Measurements from ENCODE around the gene ZDHHC14.
A peak's percentile ranks its signal among the peaks of the same experiment; 100 is the strongest.
"Not testable (repeated sequence)": the region's sequence is repeated elsewhere in the genome, so short reads cannot be mapped to it uniquely, and the experiment has no call there.

Gene ZDHHC14

DNA sequence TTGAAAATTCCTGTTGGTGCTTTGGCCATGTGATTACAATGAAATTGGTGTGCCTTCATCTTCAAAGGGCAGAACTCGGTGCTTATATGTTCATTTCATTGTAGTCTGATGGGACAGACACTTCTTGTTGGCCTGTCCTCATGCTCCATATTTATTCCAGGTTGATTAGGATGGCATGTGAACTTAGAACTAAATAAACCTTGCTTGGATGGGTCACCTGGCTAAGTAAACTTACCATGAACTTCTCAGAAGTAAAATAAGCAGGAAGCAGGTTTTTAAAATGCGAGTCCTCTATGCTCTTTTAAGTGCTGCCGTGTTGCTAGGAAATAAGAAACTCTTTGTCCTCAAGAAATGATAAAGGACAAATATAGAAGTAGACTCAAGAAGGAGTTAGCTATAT, 26.7 kb downstream of the ZDHHC14 start:
- DNase-seq (ENCODE audit: low read depth) = no peak

DNA sequence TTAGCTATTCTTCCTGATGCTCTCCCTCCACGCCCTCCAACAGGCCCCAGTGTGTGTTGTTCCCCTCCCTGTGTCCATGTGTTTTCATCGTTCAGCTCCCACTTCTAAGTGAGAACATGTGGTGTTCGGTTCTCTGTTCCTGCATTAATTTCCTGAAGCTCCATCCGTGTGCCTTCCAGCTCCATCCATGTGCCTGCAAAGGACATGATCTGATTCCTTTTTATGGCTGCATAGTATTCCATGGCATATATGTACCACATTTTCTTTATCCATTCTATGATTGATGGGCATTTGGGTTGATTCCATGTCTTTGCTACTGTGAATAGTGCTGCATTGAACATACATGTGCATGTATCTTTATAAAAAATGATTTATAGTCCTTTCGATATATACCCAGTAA, 27.4 kb downstream of the ZDHHC14 start:
- not testable (repeated sequence) for DNase-seq (ENCODE audit: low read depth)

DNA sequence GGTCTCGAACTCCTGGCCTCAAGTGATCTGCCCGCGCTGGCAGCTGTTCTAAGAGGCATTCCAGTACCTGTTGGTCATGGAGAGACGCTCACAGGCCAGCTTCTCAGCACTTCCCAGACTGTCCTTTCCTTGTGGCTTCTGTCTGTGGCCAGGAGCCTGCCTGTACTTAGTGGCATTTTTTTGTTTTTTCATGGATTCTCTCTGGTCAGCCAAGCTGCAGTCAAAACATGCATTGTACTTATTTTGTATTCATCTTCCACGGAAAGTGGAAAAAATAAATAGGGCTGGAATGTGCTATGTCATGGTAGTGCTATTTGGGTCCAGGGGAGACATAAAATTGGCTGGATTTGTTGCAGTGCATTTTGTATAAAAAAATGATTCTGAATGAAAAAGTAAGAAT, 29.1 kb downstream of the ZDHHC14 start:
- no peak for DNase-seq (ENCODE audit: low read depth)

DNA sequence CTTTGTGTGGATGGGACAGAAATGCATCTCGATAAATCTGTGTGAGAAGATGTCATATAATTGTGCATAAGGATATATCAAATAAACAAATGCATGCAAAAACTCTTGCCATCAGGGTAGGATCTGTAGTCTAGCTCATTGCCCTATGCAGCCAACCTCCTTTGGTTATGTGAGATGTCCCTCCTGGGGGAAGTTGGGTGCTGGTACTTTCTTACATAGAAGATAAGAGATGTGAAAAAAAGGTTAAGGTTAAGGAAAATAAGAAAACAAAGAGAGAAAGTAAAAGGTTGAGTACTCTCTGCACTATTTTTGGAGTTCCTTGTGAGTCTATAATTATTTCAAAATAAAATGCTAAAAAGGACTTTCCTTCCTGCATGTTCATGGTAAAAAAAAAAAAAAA, 30.4 kb downstream of the ZDHHC14 start:
- no peak for DNase-seq (ENCODE audit: low read depth)

DNA sequence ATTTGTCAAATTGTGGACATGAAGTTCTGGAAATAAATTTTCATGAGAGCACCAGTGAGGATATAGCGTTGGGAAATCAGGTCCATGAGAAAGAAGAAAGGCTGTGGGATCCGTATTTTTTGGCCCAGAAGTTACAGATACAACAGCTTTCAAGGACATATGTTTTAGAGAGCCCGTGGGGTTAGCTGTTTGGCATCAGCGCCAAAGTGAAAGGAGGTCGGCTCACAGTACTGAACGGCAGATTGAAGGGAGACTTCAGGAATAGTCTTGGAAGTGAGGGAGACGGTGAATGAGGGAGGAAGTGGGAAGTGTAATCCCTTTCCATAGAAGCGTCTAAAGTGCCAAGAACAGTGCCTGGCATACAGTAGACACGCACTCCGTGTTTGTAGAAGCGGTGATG, 31.8 kb downstream of the ZDHHC14 start:
- no peak for DNase-seq (ENCODE audit: low read depth)

DNA sequence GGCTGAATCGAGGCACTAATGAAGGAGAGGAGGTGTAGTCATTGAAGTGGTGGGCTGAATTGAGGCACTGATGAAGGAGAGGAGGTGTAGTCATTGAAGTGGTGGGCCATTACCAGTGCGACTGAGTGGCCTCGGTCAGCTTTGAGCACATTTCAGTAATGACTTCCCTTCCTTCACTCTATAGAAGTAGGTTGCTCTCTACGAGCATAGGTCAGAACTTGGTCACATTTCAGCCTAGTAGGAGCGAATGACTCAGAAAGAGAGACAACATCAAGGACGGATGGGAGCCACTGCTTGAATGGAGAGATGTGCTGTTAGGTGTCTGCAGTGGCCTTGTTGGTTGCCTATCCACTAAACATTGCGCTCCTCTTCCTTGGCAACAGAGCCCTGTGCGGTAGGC, 39.5 kb downstream of the ZDHHC14 start:
- no peak for DNase-seq (ENCODE audit: low read depth)

DNA sequence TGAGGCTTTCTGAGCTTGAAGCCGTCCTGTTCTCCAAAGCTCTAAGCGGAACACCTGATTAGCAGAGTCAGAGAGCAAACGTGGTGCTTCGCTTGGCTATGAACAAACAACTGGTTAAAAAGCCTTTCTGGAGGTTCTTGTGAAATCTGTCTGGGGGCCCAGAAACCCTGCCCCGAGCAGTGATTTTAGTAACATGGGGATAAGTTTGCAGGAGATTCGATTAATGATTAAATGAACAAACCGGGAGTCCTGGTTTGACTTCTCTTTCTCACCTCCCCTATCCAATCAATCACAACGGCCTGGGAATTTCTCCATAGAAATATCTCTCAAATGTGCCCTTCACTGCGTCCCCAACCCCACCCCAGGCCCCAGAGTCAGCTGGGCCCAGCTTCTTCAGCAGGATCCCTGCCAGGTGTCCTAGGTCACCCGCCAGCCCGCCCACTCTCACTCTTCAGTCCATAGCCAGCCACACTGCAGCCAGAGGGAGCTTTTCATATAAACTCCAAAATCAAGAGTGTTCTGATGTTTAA, 43.6 kb downstream of the ZDHHC14 start:
- no peak for DNase-seq (ENCODE audit: low read depth)

DNA sequence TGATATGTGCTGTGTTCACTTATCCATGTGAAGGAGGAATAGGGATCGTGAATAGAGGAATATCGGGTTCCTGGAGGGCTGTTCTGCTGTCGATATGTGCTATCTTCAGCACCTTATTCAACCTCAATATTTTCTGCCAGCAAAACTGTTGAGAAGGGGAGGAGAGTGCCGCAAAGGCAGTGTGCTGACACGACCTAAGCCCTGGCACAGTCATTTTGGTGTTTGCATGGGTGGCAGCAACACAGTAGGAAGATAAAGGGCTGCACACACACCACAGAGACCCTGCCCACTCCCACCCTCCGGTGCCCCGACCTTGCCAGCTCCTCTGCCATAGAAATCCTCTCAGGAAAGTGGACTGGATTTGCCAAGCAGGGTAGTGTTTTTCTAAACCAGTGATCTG, 47.0 kb downstream of the ZDHHC14 start:
- no peak for DNase-seq (ENCODE audit: low read depth)

DNA sequence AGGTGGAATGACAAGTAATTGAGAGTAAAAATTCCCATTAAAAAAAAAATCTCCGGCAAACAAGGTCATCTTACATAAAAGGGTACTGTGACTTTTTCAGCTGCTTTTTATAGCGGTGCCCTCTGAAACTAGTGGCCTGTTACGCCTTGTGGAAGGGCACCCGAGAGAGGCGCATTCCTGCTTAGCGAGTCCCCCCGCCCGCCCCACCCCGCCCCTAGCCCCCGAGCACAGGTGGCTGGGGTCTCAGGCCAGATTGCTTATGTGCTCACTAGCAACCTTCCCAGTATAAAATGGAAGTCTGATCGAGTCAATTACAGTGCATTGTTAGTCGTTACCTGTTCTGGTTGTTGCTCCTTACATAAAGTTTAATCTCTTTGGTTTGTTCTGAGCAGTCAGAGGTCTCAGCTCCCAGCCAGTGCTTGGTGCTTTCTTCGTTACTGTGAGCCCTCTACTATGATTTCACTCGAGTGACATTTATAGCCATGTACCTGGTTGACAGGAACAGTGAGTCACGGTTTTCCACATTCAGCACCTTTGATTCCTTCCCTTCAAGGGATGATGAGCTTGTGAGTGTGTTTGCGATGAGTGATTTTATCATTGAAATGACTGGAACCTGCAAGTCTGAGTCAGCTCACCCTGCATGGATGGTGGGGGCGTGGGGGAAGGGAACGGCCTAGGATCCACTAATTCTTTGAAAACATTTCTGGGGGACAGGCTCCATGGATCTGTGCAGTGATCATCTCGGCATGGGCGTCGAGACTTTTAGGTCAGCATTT, 47.6 kb downstream of the ZDHHC14 start:
- DNase-seq (ENCODE audit: low read depth) = no peak

DNA sequence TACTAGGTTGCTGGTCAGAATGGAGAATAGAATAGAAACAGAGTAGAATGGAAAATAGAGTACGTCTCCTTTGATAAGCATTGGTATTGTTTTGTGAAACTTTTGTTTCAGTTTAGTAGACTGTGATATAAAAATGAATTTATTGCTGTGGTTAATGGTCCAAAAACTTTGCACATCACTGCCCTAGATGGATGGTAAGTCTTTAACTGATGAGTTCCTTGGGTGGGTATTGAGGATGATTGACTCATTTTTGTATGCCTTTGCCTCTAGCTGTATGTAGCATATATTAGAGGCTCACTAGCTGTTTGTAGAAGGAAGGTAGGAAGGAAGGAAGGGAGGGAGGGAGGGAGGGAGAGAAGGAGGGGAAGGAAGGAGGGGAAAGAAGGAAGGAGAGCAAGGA, 48.3 kb downstream of the ZDHHC14 start:
- DNase-seq (ENCODE audit: low read depth) = no peak

DNA sequence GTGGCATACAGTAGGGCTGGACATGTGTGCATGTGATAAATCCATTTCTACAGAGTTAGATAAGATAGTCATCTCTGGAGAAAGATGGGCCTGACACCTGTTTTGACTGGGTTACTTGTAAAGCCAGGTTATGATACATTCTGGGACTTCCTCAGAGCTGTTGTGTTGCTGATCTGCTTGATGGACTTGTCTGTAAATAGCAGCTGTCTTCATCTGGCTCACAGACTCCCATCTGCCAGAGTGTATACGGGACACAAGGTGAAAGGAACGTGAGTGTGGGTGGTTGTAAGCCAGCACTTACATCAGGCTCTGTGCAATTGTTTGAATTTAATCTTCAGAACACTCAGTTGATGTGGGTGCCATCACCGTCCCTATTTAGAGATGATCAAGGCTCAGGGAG, 49.8 kb downstream of the ZDHHC14 start:
- no peak for DNase-seq (ENCODE audit: low read depth)

DNA sequence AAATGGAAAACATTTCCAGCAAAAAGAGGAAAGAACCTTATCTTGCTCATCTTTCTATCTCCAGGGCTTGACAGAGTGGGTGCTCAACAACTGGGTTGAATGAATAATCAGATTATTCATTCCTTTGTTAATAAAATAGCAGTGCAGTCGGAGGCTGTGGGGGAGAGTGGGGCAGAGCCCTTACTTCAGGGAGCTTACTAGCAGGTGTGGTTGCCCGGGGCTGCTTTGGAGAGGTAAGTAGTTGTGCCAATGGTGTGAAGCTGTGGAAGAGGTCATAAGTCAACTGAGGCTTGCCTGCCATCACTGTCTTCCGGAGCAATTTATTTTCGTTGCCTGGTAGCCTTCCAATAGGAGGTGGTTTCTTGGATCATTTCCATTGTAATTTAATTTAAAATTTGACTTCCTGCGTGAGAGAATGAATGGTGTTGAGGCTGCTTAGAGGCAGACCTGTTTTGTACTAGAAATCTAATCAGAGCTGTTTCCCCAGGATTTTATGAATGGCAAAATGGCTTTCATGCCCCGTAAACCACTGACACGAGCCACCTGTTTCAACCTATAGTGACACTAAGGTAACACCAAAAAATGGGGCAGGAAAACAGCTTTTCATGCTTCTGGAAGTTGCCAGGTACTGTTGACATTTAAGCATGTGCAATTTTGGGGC, 51.4 kb downstream of the ZDHHC14 start:
- no peak for DNase-seq (ENCODE audit: low read depth)

DNA sequence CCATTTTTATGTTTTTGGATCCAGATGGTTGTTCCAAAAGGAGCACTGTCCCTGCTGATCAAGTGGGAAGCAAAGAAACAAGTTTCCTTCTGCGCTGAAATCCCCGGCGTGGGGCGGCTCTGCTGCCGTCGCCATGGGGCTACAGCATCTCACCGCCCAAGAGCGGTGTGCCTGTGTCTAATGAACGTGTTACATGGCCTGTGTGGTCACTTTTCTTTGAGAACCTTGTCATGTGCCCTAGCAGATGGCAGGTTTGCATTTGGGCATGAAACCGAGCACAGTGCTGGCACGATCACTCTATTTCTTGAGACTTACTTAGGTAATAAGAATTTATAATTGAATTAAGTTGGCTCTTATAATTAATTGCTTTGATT, 51.9 kb downstream of the ZDHHC14 start:
- no peak for DNase-seq (ENCODE audit: low read depth)

DNA sequence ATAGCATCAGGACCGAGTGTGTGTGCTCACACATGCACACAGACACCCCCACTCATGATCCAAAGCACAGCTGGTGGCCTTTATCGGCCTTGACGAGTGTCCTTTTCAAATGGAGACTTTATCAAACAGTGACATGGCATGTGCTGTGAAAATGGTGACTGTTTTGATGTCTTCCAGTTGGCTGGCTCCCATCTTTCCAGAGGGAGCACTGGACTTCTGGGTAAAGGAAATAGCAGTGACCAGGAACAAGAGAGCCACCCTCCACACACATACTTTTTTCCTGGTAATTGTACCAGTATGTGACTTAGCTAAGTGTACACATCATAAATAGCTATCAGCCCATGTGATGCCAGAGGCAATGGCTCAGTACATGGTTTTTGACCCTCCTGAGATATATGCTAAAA, 52.7 kb downstream of the ZDHHC14 start:
- DNase-seq (ENCODE audit: low read depth) = no peak

DNA sequence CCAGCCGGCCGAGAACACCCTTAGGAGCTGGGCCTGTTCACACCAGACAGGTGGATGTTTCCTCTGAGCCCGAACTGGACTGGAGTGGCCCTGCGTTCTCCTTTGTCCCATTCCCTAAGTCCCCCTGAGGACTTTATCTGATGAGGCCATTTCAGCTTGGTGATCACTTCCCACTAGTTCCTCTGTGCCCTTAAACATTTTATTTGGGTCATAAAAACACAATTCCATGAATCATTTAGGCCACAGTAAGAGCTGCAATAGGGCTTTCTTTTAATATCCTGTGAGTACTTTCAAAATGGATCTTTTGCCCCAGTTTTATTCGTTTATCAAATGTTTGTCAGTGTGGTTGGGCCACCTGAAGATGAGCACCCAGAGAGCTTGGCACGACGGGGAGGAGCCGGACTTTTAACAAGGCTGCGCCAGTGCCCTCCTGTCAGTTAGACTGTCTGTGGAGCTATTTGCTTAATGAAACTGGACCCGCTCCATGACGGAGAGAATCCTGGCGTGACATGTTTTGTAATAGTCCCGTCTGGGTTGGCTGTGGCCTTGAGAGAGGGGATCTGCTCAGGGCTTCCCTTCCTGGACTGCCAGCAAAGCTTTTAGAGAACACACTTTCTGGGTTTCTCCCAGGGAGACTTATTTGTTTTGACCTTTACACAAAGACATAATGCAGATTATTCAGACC, 53.5 kb downstream of the ZDHHC14 start:
- no peak for DNase-seq (ENCODE audit: low read depth)

DNA sequence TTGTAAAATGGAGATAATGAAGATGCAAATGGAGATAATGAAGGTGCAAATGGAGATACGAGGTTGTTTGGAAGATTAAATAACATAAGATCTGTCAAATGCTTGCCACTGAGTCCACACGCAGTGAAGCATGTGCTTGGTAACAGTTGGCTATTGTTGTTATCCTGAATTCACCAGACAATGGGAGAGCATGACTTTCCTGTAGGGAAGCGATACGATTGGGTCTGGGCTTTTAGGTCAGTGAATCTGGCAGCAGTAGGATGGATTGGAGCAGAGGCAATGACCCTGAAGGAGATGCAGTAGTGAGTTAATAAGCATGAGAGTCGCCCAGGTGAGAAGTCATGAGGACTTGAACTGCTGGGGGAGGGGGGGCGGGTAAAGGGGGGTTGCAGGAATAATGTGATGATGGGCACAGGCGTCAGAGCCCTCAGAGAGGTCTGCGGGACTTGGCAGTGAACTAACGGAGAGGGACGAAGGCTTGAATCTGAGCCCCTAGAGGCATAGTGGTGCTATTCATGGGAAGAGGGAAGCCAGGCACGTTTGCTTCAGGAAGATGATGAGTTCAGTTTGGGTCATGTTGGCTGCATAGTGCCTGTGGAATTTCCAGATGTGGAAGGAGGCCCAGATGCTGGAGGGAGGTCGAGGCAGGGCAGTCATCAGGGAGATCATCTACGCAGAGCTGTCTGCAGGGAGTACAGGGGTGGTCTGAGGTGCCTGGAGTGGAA, 55.4 kb downstream of the ZDHHC14 start:
- DNase-seq (ENCODE audit: low read depth) = no peak

DNA sequence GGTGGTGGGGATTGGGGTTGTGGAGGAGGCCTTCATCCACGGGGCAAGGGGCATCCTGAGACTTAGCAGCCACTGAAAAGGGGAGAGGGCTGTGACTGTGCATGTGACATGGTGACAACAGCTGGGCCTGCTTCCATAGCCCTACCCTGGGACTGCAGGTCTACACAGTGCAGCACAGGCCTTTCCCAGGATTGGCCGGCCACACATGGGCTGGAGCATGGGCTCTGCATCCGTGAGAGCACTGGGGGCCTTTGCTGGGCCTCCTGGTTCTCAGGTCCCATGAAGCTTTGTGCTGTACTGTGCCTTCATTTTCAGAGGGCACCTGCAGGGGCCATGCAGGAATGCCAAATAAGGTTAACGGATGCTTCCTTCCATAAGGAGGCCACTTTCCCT, 56.0 kb downstream of the ZDHHC14 start:
- DNase-seq (ENCODE audit: low read depth) = no peak

DNA sequence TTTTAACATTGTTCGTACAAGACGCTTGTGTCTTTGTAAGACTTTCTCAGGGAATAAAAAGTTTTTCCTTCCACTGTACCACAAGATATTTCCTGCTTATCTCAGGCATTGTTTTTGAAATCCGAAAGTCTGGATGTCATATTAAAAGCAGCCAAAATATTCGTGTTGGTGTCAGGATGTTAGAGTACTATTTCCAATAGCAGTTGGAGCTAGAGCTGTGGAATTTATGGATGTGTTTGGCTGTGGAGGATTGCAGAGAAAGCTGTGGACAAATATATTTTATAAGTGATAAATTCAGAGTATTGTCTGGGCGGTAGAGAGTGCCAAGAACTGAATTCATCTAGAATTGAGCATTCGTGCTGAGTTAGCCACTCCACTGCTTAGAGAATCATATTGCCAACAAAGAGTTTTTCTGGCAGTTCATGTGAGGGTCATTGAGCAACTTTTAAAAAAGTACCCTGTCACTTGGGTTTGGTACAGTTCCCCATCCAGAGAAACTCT, 57.7 kb downstream of the ZDHHC14 start:
- DNase-seq (ENCODE audit: low read depth) = no peak

DNA sequence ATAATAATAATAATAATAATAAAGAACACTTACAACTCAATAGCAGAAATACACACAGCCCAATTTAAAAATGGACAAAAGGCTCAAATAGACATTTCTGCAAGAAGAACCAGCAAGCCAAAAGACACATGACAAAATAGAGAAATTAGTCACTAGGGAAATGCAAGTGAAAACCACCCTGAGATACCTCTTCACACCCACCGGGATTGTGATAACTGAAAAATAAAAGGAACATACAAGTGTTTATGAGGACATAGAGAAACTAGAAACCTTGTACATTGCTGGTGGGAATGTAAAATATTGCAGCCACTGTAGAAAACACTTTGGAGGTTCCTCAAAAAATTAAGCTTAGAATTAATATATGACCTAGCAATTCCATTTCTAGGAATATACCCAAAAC, 59.2 kb downstream of the ZDHHC14 start:
- no peak for DNase-seq (ENCODE audit: low read depth)

DNA sequence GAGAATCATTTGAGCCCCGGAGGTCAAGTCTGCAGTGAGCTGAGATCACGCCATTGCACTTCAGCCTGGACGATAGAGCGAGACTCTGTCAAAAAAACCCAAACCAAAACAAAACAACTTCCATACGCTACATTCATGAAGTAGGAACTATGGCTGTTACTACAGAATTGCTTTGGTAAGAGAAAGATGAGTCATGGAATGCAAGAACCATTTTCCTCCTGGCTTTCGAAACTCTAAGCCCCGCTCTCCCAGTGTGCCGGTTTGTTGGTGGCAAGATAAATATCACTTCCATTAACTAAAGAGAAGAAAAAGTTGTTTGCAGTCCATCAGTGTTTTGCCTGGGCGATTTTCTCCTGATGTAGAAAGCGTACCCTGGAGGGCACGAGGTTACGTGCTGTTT, 61.3 kb downstream of the ZDHHC14 start:
- peak; percentile 31 for DNase-seq (ENCODE audit: low read depth)

DNA sequence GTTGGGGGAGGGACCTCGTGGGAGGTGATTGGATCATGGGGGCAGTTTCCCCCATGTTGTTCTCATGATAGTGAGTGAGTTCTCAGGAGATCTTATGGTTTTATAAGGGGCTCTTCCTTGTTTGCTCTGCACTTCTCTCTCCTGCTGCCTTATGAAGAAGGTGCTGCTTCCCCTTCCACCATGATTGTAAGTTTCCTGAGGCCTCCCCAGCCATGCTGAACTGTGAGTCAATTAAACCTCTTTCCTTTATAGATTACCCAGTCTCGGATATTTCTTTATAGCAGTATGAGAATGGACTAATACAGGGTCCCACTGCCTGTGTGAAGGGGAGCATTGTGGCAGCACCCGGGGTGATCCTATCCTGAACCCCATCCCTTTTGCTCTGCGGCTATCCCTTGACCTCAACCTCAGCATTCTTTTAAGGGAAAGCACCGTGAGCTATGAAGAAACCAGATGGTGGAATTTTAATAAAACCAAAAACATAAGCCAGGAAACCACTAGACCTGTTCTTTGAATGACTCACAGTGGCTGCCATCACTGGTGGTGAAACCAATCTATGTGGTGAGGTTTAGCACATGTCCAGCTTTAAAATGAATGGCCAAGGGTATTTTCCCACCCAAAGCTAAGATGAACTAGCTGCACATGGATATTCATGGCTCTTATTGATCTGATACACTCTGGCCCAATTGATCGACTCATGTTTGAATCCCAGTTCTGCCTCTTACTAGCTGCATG, 62.2 kb downstream of the ZDHHC14 start:
- DNase-seq (ENCODE audit: low read depth) = peak; percentile 69

Measured in HS-5 (cell line).